Heart right ventricle (tissue), 16 donors: ENCODE measurements around the gene ELOVL3. TPM values are rescaled to one million over a fixed set of nuclear protein-coding genes. Genes with fewer than 3 reads are reported as not detected.

Source experiments
- ATAC-seq, 8 donors: fragments of 200-7000 bp; cut with Tn5 transposase; one replicate each; pipeline ENCODE4 v1.9.1; 2020; ENCODE audit warnings: mild to moderate bottlenecking in 8 of 8, moderate library complexity in 8 of 8, moderate number of reproducible peaks in 1 of 8
- DNase-seq, 2 donors: peaks; one replicate each; pipeline ENCODE4 v3.0.0-alpha.2; 2020
- H3K27ac ChIP-seq, 10 donors: fragments of 200-600 bp; sonication (generic) in 2 of 10; one replicate each; pipeline versions ENCODE4 v1.5.0 to v1.8.0; 2020 to 2022; ENCODE audit warnings: mild to moderate bottlenecking in 3 of 10
- H3K27me3 ChIP-seq, 7 donors: fragments of 200-600 bp; one replicate each; pipeline ENCODE4 v1.8.0; 2021 to 2022; ENCODE audit warnings: mild to moderate bottlenecking in 2 of 7
- H3K36me3 ChIP-seq, 9 donors: fragments of 200-600 bp; sonication (generic) in 1 of 9; one replicate each; pipeline versions ENCODE4 v1.5.0 to v1.8.0; 2020 to 2022; ENCODE audit warnings: mild to moderate bottlenecking in 2 of 9
- H3K4me1 ChIP-seq, 9 donors: fragments of 200-600 bp; sonication (generic) in 1 of 9; one replicate each; pipeline versions ENCODE4 v1.5.0 to v1.8.0; 2020 to 2022; ENCODE audit warnings: mild to moderate bottlenecking in 4 of 9
- H3K4me3 ChIP-seq, 10 donors: fragments of 200-600 bp; sonication (generic) in 2 of 10; one replicate each; pipeline versions ENCODE4 v1.5.0 to v1.8.0; 2020 to 2022; ENCODE audit warnings: mild to moderate bottlenecking in 7 of 10, moderate library complexity in 2 of 10
- H3K9me3 ChIP-seq, 11 donors: fragments of 200-600 bp in 10 of 11; sonication (generic) in 2 of 11; one replicate each; pipeline versions ENCODE4 v1.5.0 to v1.8.0; 2013 to 2022; ENCODE audit warnings: mild to moderate bottlenecking in 2 of 11, control low read depth in 1 of 11, moderate library complexity in 1 of 11
- WGBS, 2 donors: extraction: QIAGEN DNeasy Blood & Tissue Kit; methylation state at CpG; one replicate each; pipeline ENCODE4 v1.1.7; 2013; ENCODE audit warnings: inconsistent platforms in 1 of 2; 5-methylcytosine and 5-hydroxymethylcytosine counted together
- intact Hi-C, 10 donors: fragments of 100-400 bp; cut with DNase I; formaldehyde crosslinking; loops; one replicate each; pipeline versions ENCODE4 v1.11.1 to v1.14.2; 2022
- long read RNA-seq, 3 donors: library from polyadenylated mRNA; unstranded; transcript quantifications; one replicate each; pipeline ENCODE4 v2.0.0, GENCODE V29; 2020 to 2021
- polyA plus RNA-seq, 2 donors: library from polyadenylated mRNA; stranded (reverse); fragments of 200-250 nt; gene quantifications; one replicate each; pipeline ENCODE4 v1.2.3, GENCODE V29; 2013
- total RNA-seq, 10 donors: library from RNA; stranded (reverse); fragmentation: NEBNext Ultra II Directional in 3 of 10; extraction: Animal tissue kit (Norgen Biotek cat#: 25700) in 3 of 10; gene quantifications; one replicate each; pipeline versions ENCODE4 v1.2.1 to v1.2.4, GENCODE V29; 2021 to 2023
- TF ChIP-seq, protein P1 (sequence below), 9 donors: fragments of 200-600 bp; sonication (generic) in 2 of 9; IDR thresholded peaks; one replicate each; pipeline versions ENCODE4 v1.5.0 to v1.8.0; 2021 to 2022; ENCODE audit warnings: antibody characterized with exemption in 9 of 9, mild to moderate bottlenecking in 5 of 9, moderate library complexity in 1 of 9
- donor health status: Arrhythmogenic right ventricular cardiomyopathy.
- donor health status: ischemic (EF 13 %, LVEDD 7.1; RV severe dilation, severe dysfunction).
- donor health status: healthy with polysubstance abuse.
- donor health status: DM: no; HTN: yes; CAD: no.
- donor health status: DM: no; HTN: no; CAD: no.
- donor health status: ischemic (EF 25% LVEDD 6.9; RV normal size, moderate dysfunction).
- donor health status: ischemic (EF 25% LVEDD 5.7; RV mildly dilated, moderate dysfunction).
- donor health status: healthy.
- donor health status: DM: yes; HTN: yes; CAD: no.
- donor health status: Ischemic cardiomyopathy.
- donor health status: ischemic (EF 35%, LVEDD 5.7; RV mildly dilated, moderate dysfunction).
- donor health status: nonischemic (EF 11% LVEDD 7.7; RV severe dilation, severe dysfunction).
- donor health status: DM: yes; HTN: yes; CAD: no.
- donor health status: PGD.
- donor health status: ischemic (EF 29% LVEDD 5.4; RV normal size, mild dysfunction).
- donor health status: nonischemic (EF 23%, LVEDD 6.1; RV moderate dilation, normal function).

ELOVL3 gene, protein sequence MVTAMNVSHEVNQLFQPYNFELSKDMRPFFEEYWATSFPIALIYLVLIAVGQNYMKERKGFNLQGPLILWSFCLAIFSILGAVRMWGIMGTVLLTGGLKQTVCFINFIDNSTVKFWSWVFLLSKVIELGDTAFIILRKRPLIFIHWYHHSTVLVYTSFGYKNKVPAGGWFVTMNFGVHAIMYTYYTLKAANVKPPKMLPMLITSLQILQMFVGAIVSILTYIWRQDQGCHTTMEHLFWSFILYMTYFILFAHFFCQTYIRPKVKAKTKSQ
- under 1 TPM in 3 of 10 donors, not detected in 7; 0.22 to 0.45 (median 0.30) TPM for total RNA-seq
- under 1 TPM in 1 of 2 donors, not detected in 1; 0.23 TPM for polyA plus RNA-seq
- long read RNA-seq, donor 1, result 0 reads
- long read RNA-seq, donor 2, result 0 reads
- long read RNA-seq, donor 3, result 0 reads

DNA sequence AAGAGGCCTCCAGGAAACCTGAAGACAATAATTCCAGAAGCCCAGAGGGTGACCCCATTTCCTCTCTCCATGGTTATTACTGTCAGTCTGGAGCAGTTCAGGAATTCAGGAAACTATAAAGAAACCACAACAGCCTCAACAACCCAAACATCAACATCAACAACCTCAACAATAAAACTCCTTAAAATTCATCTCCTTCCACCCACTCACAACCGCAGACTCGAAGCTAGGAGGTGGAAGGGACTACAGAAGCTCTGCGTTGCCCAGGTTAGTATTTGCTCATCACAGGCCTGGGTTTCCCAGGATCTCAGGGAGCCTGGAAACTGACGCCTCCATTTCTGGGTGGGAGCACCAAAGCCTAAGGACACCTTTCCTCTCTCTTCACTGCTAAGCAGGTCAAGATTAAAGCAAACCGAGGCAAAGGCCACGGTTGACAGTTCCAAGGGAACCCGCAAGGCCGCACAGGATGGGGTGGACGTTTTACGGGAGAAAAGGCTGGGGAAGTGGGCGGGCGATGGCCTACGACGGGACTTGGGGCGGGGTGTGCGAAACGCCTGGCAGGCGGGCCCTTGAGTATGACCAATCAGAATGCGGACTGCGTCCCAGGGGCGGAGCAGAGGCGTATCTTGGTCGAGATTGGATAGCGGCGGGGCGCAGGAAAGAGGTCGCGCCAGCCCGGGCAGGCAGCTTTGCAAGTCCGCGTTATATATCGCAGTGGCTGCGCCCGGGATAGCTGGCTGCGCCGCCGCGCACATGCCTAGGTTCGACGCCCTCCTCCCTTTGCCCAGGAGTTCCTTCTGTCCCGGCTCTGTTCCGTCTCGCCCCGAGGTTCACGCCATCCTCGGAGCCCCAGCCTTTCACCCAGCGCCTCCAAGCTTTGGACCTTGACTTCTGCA lies at the start of gene ELOVL3:
TSS of gene ELOVL3 (plus strand) at position 654 of the 896 bp plus-strand sequence. CDS start 250 bp downstream, outside the sequence.
- H3K27ac ChIP-seq, result peak within 1 kb of the TSS; percentile 19 to 89 (median 74)
- TF ChIP-seq, protein P1, sequence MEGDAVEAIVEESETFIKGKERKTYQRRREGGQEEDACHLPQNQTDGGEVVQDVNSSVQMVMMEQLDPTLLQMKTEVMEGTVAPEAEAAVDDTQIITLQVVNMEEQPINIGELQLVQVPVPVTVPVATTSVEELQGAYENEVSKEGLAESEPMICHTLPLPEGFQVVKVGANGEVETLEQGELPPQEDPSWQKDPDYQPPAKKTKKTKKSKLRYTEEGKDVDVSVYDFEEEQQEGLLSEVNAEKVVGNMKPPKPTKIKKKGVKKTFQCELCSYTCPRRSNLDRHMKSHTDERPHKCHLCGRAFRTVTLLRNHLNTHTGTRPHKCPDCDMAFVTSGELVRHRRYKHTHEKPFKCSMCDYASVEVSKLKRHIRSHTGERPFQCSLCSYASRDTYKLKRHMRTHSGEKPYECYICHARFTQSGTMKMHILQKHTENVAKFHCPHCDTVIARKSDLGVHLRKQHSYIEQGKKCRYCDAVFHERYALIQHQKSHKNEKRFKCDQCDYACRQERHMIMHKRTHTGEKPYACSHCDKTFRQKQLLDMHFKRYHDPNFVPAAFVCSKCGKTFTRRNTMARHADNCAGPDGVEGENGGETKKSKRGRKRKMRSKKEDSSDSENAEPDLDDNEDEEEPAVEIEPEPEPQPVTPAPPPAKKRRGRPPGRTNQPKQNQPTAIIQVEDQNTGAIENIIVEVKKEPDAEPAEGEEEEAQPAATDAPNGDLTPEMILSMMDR (IDR thresholded peaks at IDR 0.05), result peak in 3 of 9 donors; percentile 1 to 10 (median 5)
- no peaks in the 10 kb centered on the region for H3K9me3 ChIP-seq
- H3K27me3 ChIP-seq, result peaks cover 0 to 27% (median 10%) of the 10 kb centered on the region in 7 donors
- peak within 1 kb of the TSS in 7 of 10 donors; percentile 18 to 49 (median 45) for H3K4me3 ChIP-seq
- no peaks in the 10 kb centered on the region for H3K36me3 ChIP-seq
- intact Hi-C loops, result loop anchor here in 8 of 10 donors (5.0 to 10.0 kb wide), 4 partner anchors 59 to 349 kb away; partner anchors contain the start of gene NFKB2 (in 4 of the 8)
- ATAC-seq (peak; percentile 93 to 98 (median 98)), DNase-seq (peak; percentile 93 to 96)
- H3K4me1 ChIP-seq, result peaks cover 6 to 44% (median 23%) of the 10 kb centered on the region in 9 donors
- whole genome bisulfite sequencing, 2 donors, result 5 to 6% methylated on average over 46 to 47 of the region's 47 CpGs

DNA sequence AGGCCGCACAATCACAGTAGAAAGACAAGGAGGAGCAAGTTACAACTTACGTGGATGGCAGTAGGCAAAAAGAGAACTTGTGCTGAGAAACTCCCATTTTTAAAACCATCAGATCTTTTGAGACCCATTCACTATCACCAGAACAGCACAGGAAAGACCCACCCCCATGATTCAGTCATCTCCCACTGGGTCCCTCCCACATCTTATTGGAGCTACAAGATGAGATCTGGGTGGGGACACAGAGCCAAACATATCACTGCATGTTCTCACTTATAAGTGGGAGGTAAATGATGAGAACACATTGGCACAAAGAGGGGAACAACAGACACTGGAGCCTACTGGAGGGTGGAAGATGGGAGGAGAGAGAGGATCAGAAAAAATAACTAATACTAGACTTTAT lies 41.5 kb upstream of the ELOVL3 start:
- WGBS, 2 donors, result 62 to 70% methylated on average over 2 of the region's 2 CpGs
- ATAC-seq, result peak in 1 of 8 donors; percentile 31
- TF ChIP-seq, protein P1 (IDR thresholded peaks at IDR 0.05), result no peak
- Histone ChIP-seq H3K36me3 (no peaks in the 10 kb centered on the region), H3K9me3 (no peaks in the 10 kb centered on the region), H3K4me3 (no peak overlapping the region), H3K27ac (no peak overlapping the region), H3K27me3 (peaks cover 0 to 6% (median 0%) of the 10 kb centered on the region in 7 donors), H3K4me1 (peaks cover 0 to 9% (median 0%) of the 10 kb centered on the region in 9 donors)
- no peak for DNase-seq
- intact Hi-C loops, result no loop called here

DNA sequence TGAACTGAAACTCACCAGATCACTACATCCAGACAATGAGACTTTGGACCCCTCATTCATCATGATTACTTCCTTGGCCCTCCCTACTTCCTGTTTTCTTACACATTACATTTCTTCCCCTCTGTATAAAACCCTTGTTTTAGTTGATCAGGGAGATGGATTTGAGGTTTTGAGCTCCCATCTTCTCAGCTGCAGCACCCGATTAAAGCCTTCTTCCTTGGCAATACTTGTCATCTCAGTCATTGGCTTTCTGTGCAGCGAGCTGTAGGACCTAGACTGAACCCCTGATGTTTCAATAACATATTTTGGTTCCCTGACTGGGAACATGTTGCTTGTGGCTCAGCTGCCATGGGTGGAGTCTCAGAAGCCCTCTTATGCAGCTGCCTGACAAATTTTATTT lies 40.8 kb upstream of the ELOVL3 start:
- H3K27me3 ChIP-seq, result peaks cover 0 to 3% (median 0%) of the 10 kb centered on the region in 7 donors
- TF ChIP-seq, protein P1 (IDR thresholded peaks at IDR 0.05), result no peak
- H3K4me1 ChIP-seq, result peaks cover 0 to 12% (median 0%) of the 10 kb centered on the region in 9 donors
- intact Hi-C loops, result no loop called here
- H3K9me3 ChIP-seq, result peaks cover 0 to 2% (median 0%) of the 10 kb centered on the region in 11 donors
- no peak for DNase-seq
- H3K4me3 ChIP-seq, result no peak overlapping the region
- no peak for ATAC-seq
- no peak overlapping the region for H3K27ac ChIP-seq
- H3K36me3 ChIP-seq, result no peaks in the 10 kb centered on the region
- 77 to 81% methylated on average over 2 of the region's 2 CpGs for WGBS, 2 donors
